Measurements from ENCODE around the gene SAMD7.

Gene SAMD7

DNA sequence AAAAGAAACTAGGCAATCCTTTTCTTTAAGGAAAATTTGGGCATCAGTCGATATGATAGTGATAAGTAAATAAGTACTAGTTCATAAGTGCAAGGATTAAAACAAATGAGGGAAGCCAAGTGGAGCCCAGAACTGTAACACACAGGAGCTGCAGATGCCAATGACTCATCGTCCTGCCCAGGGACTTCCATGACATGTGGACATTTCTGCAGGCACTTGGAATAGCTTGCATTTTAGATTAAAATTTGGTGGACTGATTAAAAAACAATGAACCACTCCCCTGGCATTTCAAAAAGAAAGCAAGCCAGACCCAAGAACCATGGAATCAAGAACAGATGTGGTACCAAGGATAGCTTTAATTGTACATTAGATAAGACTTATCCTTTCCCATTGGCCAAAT, 2.9 kb downstream of the SAMD7 start:
- no peak for DNase-seq

DNA sequence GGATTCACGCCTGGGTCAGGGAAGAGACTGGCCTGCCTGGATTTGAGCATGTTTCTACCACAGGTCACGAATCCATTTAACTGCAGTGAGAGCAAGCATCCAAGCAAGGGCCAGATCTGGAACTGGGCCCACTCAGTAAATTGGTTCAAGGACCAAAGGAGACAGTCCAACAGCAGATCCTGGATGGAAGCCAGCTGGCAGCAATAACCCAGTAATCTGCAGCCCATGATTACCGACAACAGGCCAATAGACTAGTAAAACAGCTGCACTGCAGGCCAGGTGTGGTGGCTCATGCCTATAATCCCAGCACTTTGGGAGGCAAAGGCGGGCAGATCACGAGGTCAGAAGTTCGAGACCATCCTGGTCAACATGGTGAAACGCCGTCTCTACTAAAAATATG, 11.8 kb downstream of the SAMD7 start:
- peak; percentile 97 for DNase-seq

DNA sequence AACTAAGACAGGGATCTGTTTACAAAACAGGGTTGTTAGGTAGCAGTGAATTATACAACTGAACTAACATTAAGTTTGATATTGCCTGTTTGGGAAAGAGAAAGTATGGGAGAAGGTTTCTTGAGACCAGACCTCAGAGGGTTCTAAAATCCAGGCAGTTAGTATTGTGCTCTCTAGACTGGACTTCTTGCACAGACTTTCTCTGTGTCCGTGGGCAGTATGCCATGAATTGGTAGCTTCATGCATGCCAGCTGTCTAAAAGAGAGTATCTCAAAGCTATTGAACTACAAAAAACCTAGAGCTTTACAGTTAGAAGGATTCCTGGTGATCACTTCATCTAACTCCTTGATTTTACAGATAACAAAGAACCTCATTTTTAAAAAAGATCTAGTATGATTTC, 12.5 kb downstream of the SAMD7 start:
- no peak for DNase-seq

DNA sequence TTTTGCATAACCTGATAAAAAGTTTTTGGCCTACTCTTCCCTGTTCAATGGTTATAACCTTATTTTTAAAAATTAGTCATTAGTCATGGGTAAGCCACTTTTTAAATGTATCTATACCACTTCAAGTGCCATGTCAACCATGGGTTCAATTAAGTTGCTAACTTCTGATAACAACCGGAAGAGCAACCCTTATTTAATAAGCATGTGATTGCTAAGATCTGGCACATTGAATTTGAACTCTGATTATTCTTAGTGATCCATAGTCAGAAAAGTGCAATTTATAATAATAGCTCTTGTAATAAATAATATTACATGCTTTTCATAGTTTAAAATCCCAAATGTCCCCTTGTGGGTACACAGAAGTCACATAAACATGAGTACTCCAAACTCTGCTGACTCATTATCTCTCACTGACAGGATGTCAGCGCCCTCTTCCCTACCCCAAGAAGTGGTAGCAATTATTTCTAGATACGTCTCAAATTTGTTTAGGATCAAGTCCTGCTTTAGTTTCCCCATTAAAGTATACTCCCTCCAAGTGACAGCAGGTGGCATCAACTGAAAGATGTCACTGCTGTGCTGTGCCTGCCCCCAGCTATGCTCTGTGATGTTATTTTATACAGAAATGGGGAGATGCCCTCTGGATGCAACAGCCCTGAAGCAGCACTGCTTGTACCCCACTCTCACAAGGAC, 18.6 kb downstream of the SAMD7 start:
- DNase-seq = no peak

DNA sequence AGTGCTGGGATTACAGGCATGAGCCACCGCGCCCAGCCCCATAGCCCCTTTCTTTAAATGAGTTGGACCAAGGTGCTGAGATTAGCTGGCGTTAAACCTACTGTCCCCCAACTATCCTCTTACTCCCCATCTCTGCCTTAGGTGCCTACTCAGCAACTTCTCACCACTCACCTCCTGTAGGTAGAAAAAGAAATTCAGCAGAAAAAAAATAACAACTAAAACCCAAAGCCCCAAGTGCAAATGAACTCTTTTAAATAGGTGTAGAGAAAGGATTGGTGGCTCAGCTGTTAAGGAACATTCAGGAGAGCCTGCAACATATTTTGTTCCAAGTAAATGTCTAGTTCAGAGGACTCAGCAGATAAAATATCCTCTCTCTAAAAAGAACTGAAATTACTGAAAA, 19.5 kb downstream of the SAMD7 start:
- no peak for DNase-seq

DNA sequence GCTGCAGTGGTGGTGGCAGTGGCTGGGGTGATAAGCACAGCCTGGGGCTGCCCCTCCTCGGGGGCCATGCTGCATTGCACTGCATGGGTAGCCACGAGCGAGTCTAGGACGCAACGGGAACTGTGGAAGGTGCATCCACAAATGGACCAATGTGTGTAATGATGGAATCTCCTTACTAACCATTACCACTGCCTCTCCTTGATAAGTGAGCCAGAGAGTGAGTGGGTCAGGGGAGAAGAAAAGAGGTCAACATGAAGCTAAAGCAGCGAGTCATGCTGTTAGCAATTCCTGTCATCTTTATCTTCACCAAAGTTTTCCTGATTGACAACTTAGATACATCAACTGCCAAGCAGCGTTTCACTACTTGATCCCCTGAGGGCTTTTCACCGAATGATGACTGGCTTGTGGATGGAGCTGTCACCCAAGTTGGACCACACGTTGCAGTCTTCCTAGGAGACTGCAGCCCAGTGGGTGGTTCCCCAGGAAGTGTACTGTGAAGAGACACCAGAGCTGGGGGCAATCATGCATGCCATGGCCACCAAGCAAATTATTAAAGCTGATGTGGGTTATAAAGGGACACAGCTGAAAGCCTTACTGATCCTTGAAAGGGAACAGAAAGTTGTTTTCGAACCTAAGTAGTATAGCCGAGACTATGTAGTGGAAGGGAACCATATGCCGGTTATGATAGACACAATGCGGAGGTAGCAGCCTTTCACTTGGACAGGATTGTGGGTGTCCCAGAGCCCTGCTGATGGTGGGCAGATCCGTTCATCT, 20.6 kb downstream of the SAMD7 start:
- DNase-seq = no peak

DNA sequence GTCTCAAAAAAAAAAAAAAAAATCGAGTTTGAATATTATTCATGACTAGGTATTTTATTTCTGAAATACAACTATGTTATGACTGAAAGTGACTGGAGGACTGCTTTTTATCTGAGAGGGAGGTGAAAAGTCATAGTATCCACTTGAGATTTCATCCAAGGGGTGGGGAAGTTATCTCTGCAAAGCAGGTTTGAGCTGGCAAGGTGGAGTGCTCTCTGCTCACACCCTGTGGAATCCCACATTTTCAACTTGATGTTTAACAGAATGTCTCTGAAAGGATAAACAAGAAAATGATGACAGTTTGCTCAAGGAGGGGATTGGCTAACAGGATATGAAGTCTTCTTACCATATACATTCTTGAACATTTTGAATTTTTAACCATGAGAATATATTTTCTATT, 27.9 kb downstream of the SAMD7 start:
- DNase-seq = no peak

DNA sequence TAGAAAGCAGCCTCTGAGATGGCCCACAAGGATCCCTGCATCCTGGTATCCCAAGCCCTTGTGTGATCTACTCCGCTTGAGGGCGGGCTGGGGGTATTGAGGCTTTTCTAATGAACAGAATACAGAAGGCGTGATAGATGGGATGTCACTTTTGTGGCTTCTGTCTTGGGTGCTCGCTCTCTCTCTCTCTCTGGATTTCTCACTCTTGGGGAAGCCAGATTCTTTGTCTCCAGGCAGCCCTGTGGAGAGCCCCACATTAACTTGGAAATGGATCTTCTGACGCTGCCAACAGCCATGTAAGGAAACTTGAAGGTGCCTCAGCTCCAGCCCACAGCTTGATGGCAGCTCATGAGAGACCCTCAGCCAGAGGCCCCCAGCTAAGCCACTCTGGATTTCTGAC, 28.4 kb downstream of the SAMD7 start:
- DNase-seq = no peak

DNA sequence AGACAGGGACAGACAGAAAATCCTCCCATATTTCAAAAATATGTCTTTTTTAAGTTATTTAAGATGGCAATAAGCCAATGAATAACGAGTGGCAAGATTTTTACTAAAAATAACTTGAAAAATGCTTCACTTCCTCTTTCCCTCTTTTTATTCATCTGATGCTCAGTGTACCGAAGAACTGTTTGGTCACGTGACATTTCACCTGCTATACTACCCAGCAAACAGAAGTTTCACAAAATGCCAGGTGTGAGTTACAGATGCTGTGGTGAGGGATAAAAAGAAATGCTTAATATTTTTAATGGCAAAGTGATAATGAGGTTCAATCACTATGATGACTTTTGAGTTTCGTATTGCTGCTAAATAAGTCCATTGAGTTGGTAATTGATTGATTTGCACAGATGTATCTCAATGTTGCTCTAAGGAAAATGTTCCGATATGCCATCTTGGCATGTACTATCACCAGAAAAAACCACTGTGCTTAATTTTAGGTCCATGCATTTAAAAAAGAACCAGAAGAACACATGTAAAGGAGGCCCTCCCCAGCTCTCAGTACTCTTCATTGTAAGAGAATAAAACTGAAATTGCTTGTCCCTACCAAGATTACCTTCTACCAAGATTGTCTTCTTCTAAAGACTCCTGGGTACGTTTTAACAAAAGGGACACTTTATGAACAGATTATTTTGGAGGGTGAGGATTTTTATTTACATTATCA, 29.3 kb downstream of the SAMD7 start:
- peak; percentile 31 for DNase-seq

DNA sequence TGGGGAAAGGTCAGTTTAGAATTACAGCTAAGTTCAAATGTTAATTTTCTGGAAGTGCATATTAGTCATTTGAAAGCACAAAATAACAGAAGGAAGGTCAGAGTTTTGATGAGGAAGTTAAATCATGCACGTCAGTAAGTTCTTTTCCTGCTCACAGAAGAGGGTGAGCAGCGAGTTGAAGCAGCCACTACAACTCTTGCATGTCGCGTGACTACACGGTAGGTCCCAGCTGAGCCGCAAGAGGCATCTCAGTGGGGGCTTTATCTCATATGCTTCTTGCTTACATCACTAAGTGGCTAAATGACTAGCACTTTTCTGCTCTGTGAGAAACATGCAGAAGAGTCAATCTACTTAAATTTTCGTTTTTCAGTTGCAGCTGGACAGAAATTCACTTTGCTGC, 33.9 kb downstream of the SAMD7 start:
- DNase-seq = no peak

DNA sequence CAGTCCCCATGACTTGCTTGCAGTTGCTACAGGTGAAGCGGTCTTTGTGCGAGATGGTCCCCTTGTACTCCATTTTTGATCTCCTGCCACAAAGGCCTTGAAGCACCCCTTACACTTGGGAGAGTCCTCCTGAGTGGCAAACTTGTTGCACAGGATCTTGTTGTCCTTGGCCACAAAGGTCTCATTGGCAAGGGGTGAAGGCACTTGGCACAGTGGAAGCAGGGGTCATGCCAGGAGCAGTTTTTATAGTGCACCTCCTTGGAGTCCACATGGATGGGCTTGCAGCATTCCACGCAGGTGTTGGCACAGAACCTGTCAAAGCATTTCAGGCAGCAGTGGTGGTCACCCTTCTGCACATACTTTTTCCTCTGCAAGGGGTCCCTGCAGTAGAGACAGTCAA, 35.0 kb downstream of the SAMD7 start:
- no peak for DNase-seq

DNA sequence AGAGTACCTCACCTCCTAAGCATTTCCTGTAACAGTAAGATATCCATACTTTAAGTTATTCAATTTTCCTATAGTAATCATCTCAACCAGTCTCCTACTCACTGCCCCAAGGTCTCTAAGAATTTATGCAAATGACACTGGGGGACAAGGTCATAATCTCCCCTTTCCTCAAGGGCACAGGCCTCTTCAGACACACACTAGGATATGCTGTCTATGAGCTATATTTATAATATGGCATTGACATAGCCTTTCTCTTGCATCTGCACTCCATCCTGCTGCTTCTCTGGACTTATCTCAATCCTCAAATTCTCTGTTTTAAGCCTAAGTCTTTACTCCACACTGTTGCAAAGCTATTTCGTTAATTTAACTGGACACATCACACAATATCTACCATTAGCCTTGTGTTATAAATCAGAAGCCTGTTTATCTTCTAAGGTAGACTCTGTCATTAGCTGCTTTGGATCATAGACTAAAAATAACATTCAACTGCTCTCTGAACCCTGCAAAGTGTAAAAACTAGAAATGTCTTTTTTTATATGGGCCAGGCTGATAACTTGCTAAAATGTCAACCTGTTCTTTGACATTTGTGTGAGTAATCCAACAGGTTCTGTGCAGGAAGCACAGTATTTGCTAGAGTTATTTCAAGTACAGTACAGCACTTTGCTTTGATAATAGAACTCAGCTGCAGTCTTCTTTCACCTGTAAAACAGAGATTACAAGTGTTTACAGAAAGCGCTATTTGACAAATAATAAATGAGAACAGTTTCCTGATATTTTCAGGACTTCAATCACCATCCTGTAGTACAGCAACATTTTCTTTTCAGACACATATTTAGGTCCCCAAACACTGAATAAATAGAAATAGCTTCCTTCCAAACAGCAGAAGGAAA, 37.4 kb downstream of the SAMD7 start:
- DNase-seq = no peak

DNA sequence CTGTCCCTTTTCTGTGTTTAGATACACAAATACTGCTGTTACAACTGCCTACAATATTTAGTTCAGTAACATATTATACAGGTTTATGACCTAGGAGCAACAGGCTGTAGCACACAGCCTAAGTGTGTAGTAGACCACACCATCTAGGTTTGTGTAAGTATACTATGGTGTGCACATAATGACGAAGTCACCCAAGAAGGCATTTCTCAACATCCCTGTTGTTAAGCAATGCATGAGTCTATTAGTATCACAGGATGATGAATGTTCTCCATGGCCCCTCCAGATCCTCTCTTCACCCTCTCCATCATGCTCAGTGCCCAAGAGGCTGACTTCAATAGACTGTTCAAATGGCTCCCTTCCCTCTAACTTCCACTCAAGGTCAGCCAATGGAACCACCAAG, 40.7 kb downstream of the SAMD7 start:
- DNase-seq = no peak

DNA sequence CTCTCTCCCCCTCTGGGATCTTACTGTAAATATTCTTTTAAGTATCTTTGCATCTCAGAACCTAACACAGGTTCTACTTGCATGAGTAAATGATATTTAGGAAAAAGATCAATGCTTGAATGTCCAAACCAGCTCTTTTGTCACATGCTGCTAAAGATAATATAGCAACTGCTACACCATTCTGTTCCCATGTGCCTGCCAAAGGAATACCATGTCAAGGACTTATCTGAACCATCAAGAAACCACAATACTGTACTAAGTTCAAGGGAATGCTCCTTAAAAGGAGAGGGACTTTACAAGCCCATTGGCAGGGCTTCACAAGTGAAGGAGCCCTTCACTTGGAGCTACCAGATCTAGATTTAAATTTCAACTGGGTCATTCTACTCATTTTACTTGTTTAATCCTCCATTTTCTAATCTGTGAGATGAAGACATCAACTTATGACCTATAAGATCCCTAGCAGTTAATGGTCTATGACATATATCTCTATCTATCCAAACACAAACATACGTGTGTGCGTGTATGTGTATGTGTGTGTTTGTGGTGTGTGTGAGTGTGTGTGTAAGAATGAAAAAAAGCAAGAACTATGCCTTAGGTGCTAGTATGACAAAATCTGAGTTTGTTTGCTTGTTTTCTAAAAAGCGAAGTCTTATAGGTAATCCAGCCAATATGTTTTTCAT, 42.2 kb downstream of the SAMD7 start:
- no peak for DNase-seq

DNA sequence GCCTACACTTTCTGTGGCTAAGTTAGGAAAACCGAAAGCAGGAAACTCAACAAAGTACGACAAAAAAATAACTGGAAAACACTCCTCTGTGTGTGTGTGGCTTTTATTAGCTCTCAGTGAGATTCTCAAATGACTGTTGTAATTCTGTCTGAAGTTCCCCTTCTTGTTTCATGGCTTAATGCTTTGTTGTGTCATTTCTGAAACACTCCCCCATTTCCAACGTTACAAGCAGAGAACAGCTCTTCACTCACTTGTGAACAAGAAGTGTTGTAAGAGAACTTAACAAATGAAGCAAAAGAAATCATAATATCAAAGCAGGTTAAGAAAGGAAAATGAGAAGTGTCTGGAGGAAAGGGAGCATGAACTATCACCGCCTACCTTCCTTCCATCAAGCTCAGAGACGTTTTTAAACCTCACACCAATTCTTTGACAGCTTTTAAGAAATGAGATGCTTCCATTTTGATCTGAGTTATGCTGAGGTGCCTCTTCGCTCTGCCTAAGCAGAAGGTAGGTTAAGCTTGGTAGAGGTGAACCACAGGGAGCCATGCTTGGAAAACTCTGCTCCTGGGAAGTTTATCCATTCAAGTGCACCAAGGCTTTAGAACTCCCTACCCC, 42.9 kb downstream of the SAMD7 start:
- DNase-seq = no peak

DNA sequence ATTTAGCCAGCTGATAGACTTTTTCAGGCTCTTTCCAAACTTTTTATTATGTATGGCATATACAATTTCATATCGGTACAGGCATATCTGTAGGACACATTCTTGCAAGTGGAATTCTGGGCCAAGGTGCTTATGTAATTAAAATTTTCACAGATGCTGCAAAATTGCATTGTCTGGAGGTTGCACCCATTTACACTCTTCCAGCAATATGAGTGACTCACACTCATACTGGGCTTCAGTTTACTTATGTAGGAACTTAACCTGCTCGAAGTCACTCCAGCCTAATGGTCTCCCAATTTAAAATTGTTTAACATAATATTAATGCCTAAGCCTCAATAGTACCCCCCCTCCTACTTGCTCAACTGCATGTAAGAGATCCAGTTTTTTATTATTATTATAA, 44.0 kb downstream of the SAMD7 start:
- DNase-seq = no peak

DNA sequence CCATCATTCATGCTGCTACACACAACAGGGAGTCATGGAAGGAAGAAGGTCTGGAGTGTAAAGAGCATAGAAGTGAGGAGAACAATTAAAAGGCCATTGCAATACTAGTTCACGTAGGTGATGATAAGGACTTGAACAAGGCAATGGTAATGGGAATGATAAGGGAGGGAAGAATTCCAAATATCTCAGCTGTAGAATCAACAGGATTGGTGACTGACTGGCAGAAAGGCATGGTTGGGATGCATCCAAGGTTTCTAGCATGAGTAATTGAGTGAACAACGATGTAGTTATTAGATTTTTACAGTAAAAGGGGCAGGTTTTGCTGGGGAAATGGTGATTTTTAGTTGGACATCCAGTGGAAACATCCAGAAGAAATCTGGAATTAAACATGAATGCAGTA, 52.8 kb downstream of the SAMD7 start:
- no peak for DNase-seq

DNA sequence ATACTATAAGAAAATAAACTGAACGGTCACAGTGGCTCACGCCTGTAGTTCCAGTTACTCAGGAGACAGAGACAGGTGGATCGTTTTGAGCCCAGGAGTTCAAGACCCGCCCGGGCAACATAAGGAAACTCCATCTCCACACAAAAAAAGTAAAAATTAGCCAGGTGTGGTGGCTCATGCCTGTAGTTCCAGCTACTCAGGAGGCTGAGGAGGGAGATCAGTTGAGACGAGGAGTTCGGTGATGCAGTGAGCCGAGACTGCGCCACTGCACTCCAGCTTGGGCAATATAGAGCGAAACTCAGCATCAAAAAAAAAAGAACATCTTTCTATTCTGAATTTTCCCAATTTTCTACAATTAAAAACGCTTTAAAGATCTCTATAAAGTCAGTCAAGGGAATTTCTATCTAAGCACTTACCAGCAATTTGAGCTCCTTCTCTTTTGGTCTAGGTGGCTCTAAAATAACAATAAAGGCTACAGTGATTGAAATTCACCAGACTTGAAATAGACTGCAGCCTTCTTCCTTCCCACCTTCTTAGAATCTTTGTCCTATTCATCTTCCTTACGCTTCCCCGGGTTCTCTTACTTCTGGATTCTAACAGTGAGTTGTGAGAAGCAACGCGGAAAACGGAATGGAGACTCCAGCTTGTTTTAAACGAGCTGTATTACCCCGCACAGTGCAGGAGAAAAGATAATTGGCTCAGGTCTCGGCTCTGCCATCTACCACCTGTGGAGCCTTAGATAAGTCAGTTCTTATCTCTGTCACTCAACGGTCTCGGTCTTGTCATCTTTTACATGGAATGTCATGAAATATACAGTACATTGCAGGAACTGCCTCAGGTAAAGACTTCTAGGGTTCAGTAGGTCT, 54.4 kb downstream of the SAMD7 start:
- DNase-seq = peak; percentile 82

DNA sequence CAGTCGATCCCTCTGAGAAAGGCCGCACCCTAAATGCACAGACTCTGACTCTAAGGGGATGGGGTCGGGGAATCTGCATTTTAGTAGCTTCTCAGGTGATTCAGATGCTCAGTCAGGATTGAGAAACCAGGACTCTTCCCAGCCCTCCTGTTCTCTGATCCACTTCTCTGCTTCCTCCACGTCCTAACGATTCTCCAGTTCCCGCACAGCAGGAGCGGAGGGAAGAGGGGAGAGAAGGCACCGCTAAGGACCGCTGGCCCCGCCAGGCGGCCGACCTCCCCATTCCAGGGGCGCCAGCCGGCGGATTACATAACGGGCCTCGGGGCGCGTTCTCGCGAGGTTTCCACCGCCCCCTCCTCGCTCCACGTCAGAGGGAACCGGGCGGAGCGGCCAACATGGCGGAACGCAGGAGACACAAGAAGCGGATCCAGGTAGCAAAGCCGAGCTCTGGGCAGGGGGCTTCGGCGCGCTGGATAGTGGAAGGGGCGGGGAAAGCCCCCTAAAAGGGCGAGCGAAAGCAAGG, 55.1 kb downstream of the SAMD7 start, which contains the start of gene SEC62:
Gene SEC62, plus strand, starts transcription at position 380 of the 523 bp plus-strand sequence. Its CDS starts 16 bp downstream, at position 396.
- DNase-seq = peak; percentile 96
